OCI-LY1 (cell line): ENCODE measurements around the gene ADARB2.

Experiments
- H2AFZ ChIP-seq: fragments of 200-600 bp; sonication (generic), shearing (Covaris generic); 2 replicates; pipeline ENCODE4 v1.6.0; 2014; ENCODE audit warnings: antibody characterized with exemption, mild to moderate bottlenecking, low read length
- H3F3A ChIP-seq: fragments of 200-600 bp; sonication (generic), shearing (Covaris generic); 2 replicates; pipeline ENCODE4 v1.6.0; 2014; ENCODE audit warnings: mild to moderate bottlenecking, antibody characterized with exemption, low read length, moderate library complexity; ENCODE audit not compliant: insufficient read depth
- H3K27ac ChIP-seq: fragments of 200-600 bp; sonication (generic); 2 replicates; pipeline ENCODE4 v1.5.1; 2014; ENCODE audit warnings: low read length, mixed run types, mild to moderate bottlenecking, low read depth; ENCODE audit not compliant: poor library complexity, severe bottlenecking
- H3K27me3 ChIP-seq: fragments of 200-600 bp; sonication (generic); 2 replicates; pipeline ENCODE4 v1.6.0; 2014; ENCODE audit warnings: antibody characterized with exemption, mild to moderate bottlenecking, low read length, moderate library complexity; ENCODE audit not compliant: insufficient read depth
- H3K36me3 ChIP-seq: fragments of 200-600 bp; sonication (generic); 2 replicates; pipeline ENCODE4 v1.6.1; 2014; ENCODE audit warnings: mild to moderate bottlenecking, antibody characterized with exemption, low read length, moderate library complexity, mixed read lengths; ENCODE audit not compliant: insufficient read depth
- H3K4me1 ChIP-seq: fragments of 200-600 bp; sonication (generic); 2 replicates; pipeline ENCODE4 v1.5.1; 2014; ENCODE audit warnings: mild to moderate bottlenecking, low read length, moderate library complexity; ENCODE audit not compliant: insufficient read depth, severe bottlenecking
- H3K4me2 ChIP-seq: fragments of 200-600 bp; sonication (generic), shearing (Covaris generic); 2 replicates; pipeline ENCODE4 v1.6.1; 2014; ENCODE audit warnings: low read length
- H3K4me3 ChIP-seq: fragments of 200-600 bp; sonication (generic); 2 replicates; pipeline ENCODE4 v1.5.1; 2014; ENCODE audit warnings: low read length, low read depth, mild to moderate bottlenecking, mixed read lengths; ENCODE audit not compliant: poor library complexity, severe bottlenecking
- H3K79me2 ChIP-seq: fragments of 200-600 bp; shearing (Covaris generic); 2 replicates; pipeline ENCODE4 v1.6.1; 2016; ENCODE audit warnings: mixed run types, low read length, mixed read lengths; ENCODE audit not compliant: insufficient read depth
- H3K9ac ChIP-seq: fragments of 200-600 bp; sonication (generic), shearing (Covaris generic); 2 replicates; pipeline ENCODE4 v1.6.1; 2014; ENCODE audit warnings: mild to moderate bottlenecking, low read length, mixed read lengths
- H3K9me2 ChIP-seq: fragments of 200-600 bp; sonication (generic), shearing (Covaris generic); 2 replicates; pipeline ENCODE4 v1.6.1; 2014; ENCODE audit warnings: low read depth, mild to moderate bottlenecking, low read length, mixed read lengths
- H3K9me3 ChIP-seq: fragments of 200-600 bp; shearing (Covaris generic); 2 replicates; pipeline ENCODE4 v1.6.1; 2014; ENCODE audit warnings: low read length, mixed read lengths
- H4K20me1 ChIP-seq: fragments of 200-600 bp; sonication (generic), shearing (Covaris generic); 2 replicates; pipeline ENCODE4 v1.6.0; 2016; ENCODE audit warnings: mild to moderate bottlenecking, low read length; ENCODE audit not compliant: insufficient read depth
- CTCF ChIP-seq: fragments of 200-600 bp; sonication (generic), shearing (Covaris generic); IDR thresholded peaks from 2 replicates; pipeline ENCODE4 v1.5.1; 2017; ENCODE audit warnings: mild to moderate bottlenecking, antibody characterized with exemption, low read length, moderate library complexity, mixed read lengths
- EZH2 ChIP-seq: fragments of 200-600 bp; sonication (generic), shearing (Covaris generic); IDR thresholded peaks from 2 replicates; pipeline ENCODE4 v1.8.0; 2017; ENCODE audit warnings: borderline replicate concordance, mixed run types, mild to moderate bottlenecking, antibody characterized with exemption, low read length, moderate library complexity, mixed read lengths

The ADARB2 gene

GRCh38 chr10:1394155-1394912 lies 343.0 kb downstream of the ADARB2 start:
- no peaks in the 10 kb centered on the region for H3K27me3 ChIP-seq
- no peaks in the 10 kb centered on the region for H3K9me2 ChIP-seq
- H3K9ac ChIP-seq = no peak overlapping the region
- H3K4me2 ChIP-seq = no peak overlapping the region
- no peaks in the 10 kb centered on the region for H3F3A ChIP-seq
- no peaks in the 10 kb centered on the region for H3K36me3 ChIP-seq
- TF ChIP-seq CTCF = no peak
- no peak for TF ChIP-seq EZH2
- H3K9me3 ChIP-seq = no peaks in the 10 kb centered on the region
- H2AFZ ChIP-seq = no peak overlapping the region
- peaks cover 10% of the 10 kb centered on the region for H3K4me1 ChIP-seq
- no peak overlapping the region for H3K4me3 ChIP-seq
- no peak overlapping the region for H3K27ac ChIP-seq
- no peaks in the 10 kb centered on the region for H4K20me1 ChIP-seq
- no peaks in the 10 kb centered on the region for H3K79me2 ChIP-seq

- Histone ChIP-seq H3K9ac (no peak overlapping the region), H3K4me1 (peaks cover 10% of the 10 kb centered on the region), H3K36me3 (no peaks in the 10 kb centered on the region), H3K79me2 (no peaks in the 10 kb centered on the region), H2AFZ (no peak overlapping the region), H3K27me3 (no peaks in the 10 kb centered on the region), H3F3A (no peaks in the 10 kb centered on the region), H3K9me2 (no peaks in the 10 kb centered on the region), H3K4me3 (no peak overlapping the region), H3K4me2 (no peak overlapping the region), H4K20me1 (no peaks in the 10 kb centered on the region), H3K9me3 (no peaks in the 10 kb centered on the region), H3K27ac (no peak overlapping the region)
- TF ChIP-seq CTCF = no peak
- TF ChIP-seq EZH2 = no peak
These were observed 343.8 kb downstream of the ADARB2 start for GRCh38 chr10:1393481-1393880.

DNA sequence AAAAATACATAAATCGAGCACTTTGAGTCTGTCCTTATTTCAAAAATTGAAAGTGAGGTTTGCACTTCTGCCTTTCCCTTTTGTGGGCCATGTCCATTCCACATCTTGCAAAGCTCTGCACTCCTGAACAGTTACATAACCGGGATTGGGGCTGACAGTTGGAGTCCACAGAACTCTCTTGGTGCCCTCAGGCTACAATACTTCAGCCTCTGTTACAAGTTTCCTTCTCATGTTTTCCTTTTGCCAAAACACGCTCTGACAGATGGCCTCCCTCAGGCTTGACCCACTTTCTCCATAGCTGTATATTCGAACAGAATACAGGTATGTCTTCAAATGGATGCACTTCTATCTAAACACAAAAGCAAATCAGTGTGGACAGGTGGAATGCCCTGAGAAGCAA lies 345.2 kb downstream of the ADARB2 start:
- 0 out of 2 replicates have a peak, but pooled peaks cover under 1% of the 10 kb centered on the region for H3K9me3 ChIP-seq
- H3K9me2 ChIP-seq = no peaks in the 10 kb centered on the region
- H3K79me2 ChIP-seq = no peaks in the 10 kb centered on the region
- no peak overlapping the region for H3K9ac ChIP-seq
- no peak overlapping the region for H2AFZ ChIP-seq
- H4K20me1 ChIP-seq = no peaks in the 10 kb centered on the region
- H3K4me3 ChIP-seq = no peak overlapping the region
- H3F3A ChIP-seq = no peaks in the 10 kb centered on the region
- no peak overlapping the region for H3K4me2 ChIP-seq
- H3K27ac ChIP-seq = no peak overlapping the region
- H3K36me3 ChIP-seq = no peaks in the 10 kb centered on the region
- H3K4me1 ChIP-seq = peaks cover 10% of the 10 kb centered on the region
- no peak for TF ChIP-seq CTCF
- TF ChIP-seq EZH2 = no peak
- no peaks in the 10 kb centered on the region for H3K27me3 ChIP-seq
